ENCODE data around the gene C22orf23. TPM values are rescaled to one million over a fixed set of nuclear protein-coding genes. Genes with fewer than 3 reads are reported as not detected.
"Not testable (repeated sequence)": the region's sequence is repeated elsewhere in the genome, so short reads cannot be mapped to it uniquely, and the experiment has no call there.

Gene C22orf23
- total RNA-seq, 1 experiment from 2014 or later: 0.55 TPM

GRCh38 chr22:37967147-37967546 lies 13.7 kb upstream of the C22orf23 start:
- in situ Hi-C loops (cut with HindIII; ENCODE audit: low pct_unique_long_range_greater_than_20kb, low sequenced_read_pairs): no loop called here
- DNase-seq (ENCODE audit: low read depth, low spot score): no peak

DNA sequence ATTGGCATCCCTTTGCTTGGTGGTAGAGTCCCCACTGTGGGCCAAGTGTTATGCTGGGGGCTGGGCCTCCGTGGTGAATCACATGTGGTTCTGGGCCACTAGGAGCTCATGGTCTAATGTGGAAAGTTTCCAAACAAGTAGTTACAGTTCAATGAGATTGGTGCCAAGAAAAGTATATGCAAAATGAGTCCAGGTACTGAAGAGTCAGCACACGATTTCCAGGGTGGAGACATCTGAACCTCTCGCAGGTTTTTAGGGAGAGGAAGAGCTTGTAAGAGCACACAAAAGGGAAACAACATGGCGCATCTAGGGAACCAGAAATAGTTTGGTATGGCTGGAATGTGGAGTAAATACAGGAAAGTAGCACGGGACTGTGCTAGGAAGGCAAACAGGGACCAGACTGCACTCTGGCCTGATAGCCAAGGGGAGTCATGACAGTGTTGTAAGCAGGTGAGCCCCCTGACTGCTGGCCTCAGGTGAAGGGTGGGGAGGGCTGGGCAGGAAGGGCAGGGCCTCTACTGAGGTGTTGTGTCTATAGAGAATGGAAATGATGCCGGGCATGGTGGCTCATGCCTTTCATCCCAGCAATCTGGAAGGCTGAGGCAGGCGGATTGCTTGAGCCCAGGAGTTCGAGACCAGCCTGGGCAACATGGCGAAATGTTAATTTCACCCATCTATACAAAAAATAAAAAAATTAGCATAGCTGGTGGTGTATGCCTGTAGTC lies 12.7 kb upstream of the C22orf23 start:
- in situ Hi-C loops (cut with HindIII; ENCODE audit: low pct_unique_long_range_greater_than_20kb, low sequenced_read_pairs): no loop called here
- DNase-seq (ENCODE audit: low read depth, low spot score): no peak

DNA sequence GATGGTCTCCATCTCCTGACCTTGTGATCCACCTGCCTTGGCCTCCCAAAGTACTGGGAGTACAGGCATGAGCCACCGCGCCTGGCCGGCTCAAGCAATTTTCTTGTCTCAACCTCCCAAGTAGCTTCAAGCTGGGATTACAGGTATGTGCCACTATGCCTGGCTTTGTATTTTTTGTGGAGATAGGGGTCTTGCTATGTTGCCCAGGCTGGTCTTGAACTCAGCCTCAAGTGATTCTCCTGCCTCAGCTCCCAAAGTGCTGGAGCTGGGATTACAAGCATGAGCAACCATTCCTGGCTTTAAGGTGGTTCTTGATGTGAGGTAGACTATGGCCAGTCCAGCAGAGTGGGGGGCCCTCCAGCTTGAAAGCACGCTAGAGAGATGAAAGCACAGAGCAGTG lies 7.7 kb upstream of the C22orf23 start:
- in situ Hi-C loops (cut with HindIII; ENCODE audit: low pct_unique_long_range_greater_than_20kb, low sequenced_read_pairs): no loop called here
- no peak for DNase-seq (ENCODE audit: low read depth, low spot score)

DNA sequence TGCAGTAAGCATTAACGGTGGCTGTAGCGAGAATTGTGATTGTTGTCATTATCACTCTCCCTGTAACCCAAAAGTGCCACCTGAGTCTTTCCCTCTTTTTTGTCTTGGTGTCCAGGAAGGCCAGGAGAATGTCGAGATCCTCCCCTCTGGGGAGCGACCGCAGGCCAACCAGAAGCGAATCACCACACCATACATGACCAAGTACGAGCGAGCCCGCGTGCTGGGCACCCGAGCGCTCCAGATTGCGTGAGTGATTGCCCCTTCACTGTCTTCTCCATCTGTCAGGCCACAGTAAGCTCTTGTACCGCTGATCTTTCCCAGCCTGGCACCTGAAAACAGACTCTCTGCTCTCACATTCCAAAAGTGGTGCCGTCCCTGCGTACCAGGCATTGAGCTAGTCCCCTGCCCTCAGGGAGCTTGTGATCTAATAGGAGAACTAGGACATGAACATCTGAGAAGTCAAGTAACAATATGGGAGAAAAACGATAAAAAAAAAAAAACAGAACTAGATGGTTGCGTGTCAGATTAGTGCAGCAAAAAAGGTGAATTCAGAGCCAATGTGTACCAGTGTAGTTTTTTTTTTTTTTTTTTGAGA lies 5.9 kb upstream of the C22orf23 start:
- no peak for DNase-seq (ENCODE audit: low read depth, low spot score)
- in situ Hi-C loops (cut with HindIII; ENCODE audit: low pct_unique_long_range_greater_than_20kb, low sequenced_read_pairs): no loop called here

- in situ Hi-C loops (cut with HindIII; ENCODE audit: low pct_unique_long_range_greater_than_20kb, low sequenced_read_pairs): no loop called here
- DNase-seq (ENCODE audit: low read depth, low spot score): no peak
Observed at GRCh38 chr22:37957232-37957631, 3.8 kb upstream of the C22orf23 start.

DNA sequence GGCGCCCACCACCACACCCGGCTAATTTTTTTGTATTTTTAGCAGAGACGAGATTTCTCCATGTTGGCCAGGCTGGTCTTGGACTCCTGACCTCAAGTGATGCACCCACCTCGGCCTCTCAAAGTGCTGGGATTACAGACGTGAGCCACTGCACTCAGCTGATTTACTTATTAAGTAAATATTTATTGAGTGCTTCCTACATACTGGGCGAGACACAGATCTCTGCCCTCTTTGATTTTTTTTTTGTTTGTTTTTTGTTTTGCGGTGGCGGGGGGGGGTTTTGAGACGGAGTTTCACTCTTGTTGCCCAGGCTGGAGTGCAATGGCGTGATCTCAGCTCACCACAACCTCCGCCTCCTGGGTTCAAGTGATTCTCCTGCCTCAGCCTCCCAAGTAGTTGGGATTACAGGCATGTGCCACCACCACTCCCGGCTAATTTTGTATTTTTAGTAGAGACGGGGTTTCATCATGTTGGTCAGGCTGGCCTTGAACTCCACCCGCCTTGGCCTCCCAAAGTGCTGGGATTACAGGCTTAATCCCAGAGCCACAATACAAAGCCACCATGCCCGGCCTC lies 2.5 kb upstream of the C22orf23 start:
- DNase-seq (ENCODE audit: low read depth, low spot score); in situ Hi-C loops (cut with HindIII; ENCODE audit: low pct_unique_long_range_greater_than_20kb, low sequenced_read_pairs): not testable (repeated sequence)

- in situ Hi-C loops (cut with HindIII; ENCODE audit: low pct_unique_long_range_greater_than_20kb, low sequenced_read_pairs): no loop called here
- DNase-seq (ENCODE audit: low read depth, low spot score): no peak
Observed at GRCh38 chr22:37954686-37955085, 1.3 kb upstream of the C22orf23 start.

DNA sequence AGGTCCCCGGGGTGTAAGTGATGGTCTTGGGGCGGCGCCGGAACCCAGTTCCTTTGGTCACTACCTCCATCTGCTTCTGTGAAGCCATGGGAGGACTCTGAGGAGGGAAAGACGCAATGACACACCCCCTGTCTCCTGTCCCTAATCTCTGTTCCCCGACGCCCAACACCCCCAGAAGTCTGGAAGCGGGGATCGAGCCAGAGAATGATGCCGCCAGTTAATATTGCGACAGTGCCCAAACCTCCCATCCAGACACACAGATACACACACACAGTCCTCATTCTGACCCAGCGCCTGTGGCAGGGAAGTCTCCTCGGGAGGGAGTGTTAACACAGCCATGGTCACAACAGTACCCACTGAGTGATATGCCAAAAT lies 352 bp downstream of the C22orf23 start:
- no peak for DNase-seq (ENCODE audit: low read depth, low spot score)
- in situ Hi-C loops (cut with HindIII; ENCODE audit: low pct_unique_long_range_greater_than_20kb, low sequenced_read_pairs): no loop called here

DNA sequence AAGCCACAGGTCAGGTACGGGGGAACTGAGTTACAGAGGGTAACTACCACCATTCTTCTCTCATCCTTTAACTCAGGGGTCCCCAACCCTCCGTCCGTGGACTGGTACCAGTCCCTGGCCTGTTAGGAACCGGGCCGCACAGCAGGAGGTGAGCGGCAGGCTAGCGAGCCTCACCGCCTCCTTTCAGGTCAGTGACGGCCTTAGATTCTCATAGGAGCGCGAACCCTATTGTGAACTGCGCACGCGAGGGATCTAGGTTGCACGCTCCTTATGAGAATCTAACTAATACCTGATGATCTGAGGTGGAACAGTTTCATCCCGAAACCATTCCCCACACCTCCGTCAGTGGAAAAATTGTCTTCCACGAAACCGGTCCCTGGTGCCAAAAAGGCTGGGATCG lies 772 bp downstream of the C22orf23 start:
- in situ Hi-C loops (cut with HindIII; ENCODE audit: low pct_unique_long_range_greater_than_20kb, low sequenced_read_pairs): not testable (repeated sequence)

GRCh38 chr22:37951305-37951704 lies 2.1 kb downstream of the C22orf23 start:
- in situ Hi-C loops (cut with HindIII; ENCODE audit: low pct_unique_long_range_greater_than_20kb, low sequenced_read_pairs): no loop called here

More for the DNA sequence above, 772 bp downstream of the C22orf23 start:
- DNase-seq (ENCODE audit: low read depth, low spot score): not testable (repeated sequence)

DNA sequence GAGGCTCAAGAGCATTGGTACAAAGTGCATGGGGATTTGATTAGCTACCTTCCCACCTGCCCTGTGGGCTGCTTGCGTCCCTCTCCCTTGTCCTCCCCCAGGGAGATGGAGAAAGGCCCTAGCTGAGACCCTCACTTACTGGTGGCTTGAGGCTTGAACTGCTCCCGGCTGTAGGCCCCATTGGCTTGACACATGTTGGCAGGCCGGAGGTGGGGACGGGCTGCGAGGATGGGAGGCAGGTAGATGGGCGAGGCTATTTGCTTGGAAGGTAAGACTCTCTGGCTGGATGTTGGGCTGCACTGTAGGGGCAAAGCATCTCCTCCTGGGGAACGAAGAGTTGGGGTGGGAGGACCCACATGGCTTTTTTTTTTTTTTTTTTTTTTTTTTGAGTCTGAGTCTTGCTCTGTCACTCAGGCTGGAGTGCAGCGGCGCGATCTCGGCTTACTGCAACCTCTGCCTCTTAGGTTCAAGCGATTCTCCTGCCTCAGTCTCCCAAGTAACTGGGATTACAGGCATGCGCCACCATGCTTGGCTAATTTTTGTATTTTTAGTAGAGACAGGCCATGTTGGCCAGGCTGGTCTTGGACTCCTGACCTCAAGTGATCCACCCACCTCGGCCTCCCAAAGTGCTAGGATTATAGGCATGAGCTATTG lies 6.1 kb downstream of the C22orf23 start:
- in situ Hi-C loops (cut with HindIII; ENCODE audit: low pct_unique_long_range_greater_than_20kb, low sequenced_read_pairs): not testable (repeated sequence)

More at GRCh38 chr22:37951305-37951704, 2.1 kb downstream of the C22orf23 start:
- DNase-seq (ENCODE audit: low read depth, low spot score): peak; percentile 86

DNA sequence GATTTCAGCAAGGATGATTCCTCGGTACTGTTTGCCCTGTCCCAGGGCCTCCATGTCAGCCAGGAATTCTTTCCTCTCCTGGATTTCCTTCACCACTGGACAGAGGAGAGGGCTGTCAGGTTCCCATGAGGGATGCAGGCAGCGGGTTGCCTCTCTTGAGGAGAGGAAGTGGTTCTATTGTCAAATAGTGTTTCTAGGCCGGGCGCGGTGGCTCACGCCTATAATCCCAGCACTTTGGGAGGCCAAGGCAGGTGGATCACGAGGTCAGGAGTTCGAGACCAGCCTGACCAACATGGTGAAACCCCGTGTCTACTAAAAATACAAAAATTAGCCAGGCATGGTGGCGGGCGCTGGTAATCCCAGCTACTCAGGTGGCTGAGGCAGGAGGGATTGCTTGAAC lies 9.0 kb downstream of the C22orf23 start:
- DNase-seq (ENCODE audit: low read depth, low spot score); in situ Hi-C loops (cut with HindIII; ENCODE audit: low pct_unique_long_range_greater_than_20kb, low sequenced_read_pairs): not testable (repeated sequence)

More for the DNA sequence above, 6.1 kb downstream of the C22orf23 start:
- DNase-seq (ENCODE audit: low read depth, low spot score): not testable (repeated sequence)

GRCh38 chr22:37943825-37944198 lies 9.6 kb downstream of the C22orf23 start:
- no peak for DNase-seq (ENCODE audit: low read depth, low spot score)
- in situ Hi-C loops (cut with HindIII; ENCODE audit: low pct_unique_long_range_greater_than_20kb, low sequenced_read_pairs): no loop called here

GRCh38 chr22:37943136-37943824 lies 10.1 kb downstream of the C22orf23 start:
- in situ Hi-C loops (cut with HindIII; ENCODE audit: low pct_unique_long_range_greater_than_20kb, low sequenced_read_pairs): no loop called here
- no peak for DNase-seq (ENCODE audit: low read depth, low spot score)

DNA sequence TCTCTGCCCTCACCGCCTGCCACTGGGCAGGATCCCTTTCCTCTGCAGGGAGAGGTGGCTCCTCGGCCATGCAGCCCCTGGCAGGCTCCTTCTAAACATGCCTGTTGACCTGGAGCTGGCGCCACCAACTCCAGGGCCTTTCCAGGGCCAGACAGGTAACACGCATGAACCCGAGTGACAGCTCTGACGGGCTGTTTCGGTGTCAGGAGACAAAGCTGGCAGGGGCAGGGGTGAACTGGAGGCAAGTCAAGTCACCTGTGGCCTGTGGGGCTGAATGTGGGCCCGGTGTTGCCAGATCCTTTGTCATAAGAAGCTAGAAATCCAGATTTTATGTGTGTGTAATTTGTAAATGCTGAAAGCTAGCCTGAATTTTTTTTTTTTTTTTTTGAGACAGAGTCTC lies 11.3 kb downstream of the C22orf23 start:
- in situ Hi-C loops (cut with HindIII; ENCODE audit: low pct_unique_long_range_greater_than_20kb, low sequenced_read_pairs): no loop called here
- no peak for DNase-seq (ENCODE audit: low read depth, low spot score)

DNA sequence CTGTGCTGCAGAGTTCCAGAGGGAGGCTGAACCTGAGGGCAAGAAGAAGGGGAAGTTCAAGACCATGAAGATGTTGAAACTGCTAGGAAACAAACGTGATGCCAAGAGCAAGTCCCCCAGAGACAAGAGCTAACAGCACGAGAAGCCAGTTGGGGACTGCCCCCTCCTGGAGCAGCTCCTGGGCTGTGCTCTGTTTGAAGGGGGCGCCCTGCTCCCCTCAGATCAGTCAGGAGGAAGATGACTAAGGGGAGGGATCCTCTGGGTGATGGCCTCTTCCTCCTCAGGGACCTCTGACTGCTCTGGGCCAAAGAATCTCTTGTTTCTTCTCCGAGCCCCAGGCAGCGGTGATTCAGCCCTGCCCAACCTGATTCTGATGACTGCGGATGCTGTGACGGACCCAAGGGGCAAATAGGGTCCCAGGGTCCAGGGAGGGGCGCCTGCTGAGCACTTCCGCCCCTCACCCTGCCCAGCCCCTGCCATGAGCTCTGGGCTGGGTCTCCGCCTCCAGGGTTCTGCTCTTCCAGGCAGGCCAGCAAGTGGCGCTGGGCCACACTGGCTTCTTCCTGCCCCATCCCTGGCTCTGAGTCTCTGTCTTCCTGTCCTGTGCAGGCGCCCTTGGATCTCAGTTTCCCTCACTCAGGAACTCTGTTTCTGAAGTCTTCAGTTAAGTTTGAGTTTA lies 12.6 kb downstream of the C22orf23 start:
- DNase-seq (ENCODE audit: low read depth, low spot score): no peak
- in situ Hi-C loops (cut with HindIII; ENCODE audit: low pct_unique_long_range_greater_than_20kb, low sequenced_read_pairs): no loop called here

- in situ Hi-C loops (cut with HindIII; ENCODE audit: low pct_unique_long_range_greater_than_20kb, low sequenced_read_pairs): no loop called here
- peak; percentile 93 for DNase-seq (ENCODE audit: low read depth, low spot score)
Observed at GRCh38 chr22:37933711-37934376, 19.6 kb downstream of the C22orf23 start.

Data from SK-MEL-5 (cell line).